Gastroesophageal sphincter (tissue), 4 donors: Measurements from ENCODE around the gene CADM1. TPM values are rescaled to one million over a fixed set of nuclear protein-coding genes. Genes with fewer than 3 reads are reported as not detected.
A peak's percentile ranks its signal among the peaks of the same experiment; 100 is the strongest.

Experiments
- ATAC-seq: fragments of 150-250 bp; one replicate; pipeline ENCODE4 v1.9.1; 2016; ENCODE audit warnings: mild to moderate bottlenecking, moderate library complexity
- H3K27ac ChIP-seq, 4 donors: fragments of 200-600 bp; sonication (generic) in 3 of 4; 1 replicate in 3 of 4; 2 replicates in 1 of 4; pipeline ENCODE4 v1.5.1; 2016 to 2019
- H3K27me3 ChIP-seq: fragments of 200-600 bp; sonication (generic); one replicate; pipeline ENCODE4 v1.5.1; 2019
- H3K36me3 ChIP-seq, 2 donors: fragments of 200-600 bp; sonication (generic); one replicate each; pipeline ENCODE4 v1.5.1; 2019; ENCODE audit warnings: control low read depth in 1 of 2
- H3K4me1 ChIP-seq, 3 donors: fragments of 200-600 bp; sonication (generic); 1 replicate in 2 of 3; 2 replicates in 1 of 3; pipeline ENCODE4 v1.5.1; 2016 to 2019; ENCODE audit warnings: control low read depth in 2 of 3
- H3K4me3 ChIP-seq, 2 donors: fragments of 200-600 bp; sonication (generic); one replicate each; pipeline ENCODE4 v1.5.1; 2019; ENCODE audit warnings: mild to moderate bottlenecking in 1 of 2, moderate library complexity in 1 of 2
- H3K9me3 ChIP-seq, 3 donors: fragments of 200-600 bp; sonication (generic); one replicate each; pipeline ENCODE4 v1.5.1; 2017 to 2019; ENCODE audit warnings: control low read depth in 2 of 3
- EP300 ChIP-seq: sonication (generic); formaldehyde crosslinking; IDR thresholded peaks from one replicate; pipeline ENCODE4 v1.6.1; 2017; ENCODE audit warnings: antibody characterized with exemption, mild to moderate bottlenecking
- POLR2A ChIP-seq, 2 donors: fragments of 450-650 bp; IDR thresholded peaks; one replicate each; pipeline ENCODE4 v1.6.1; 2017; ENCODE audit warnings: antibody characterized with exemption in 2 of 2, mild to moderate bottlenecking in 2 of 2, moderate library complexity in 1 of 2
- POLR2AphosphoS5 ChIP-seq: sonication (generic); formaldehyde crosslinking; IDR thresholded peaks from one replicate; pipeline ENCODE4 v1.6.1; 2017; ENCODE audit warnings: antibody characterized with exemption
- WGBS, 2 donors: methylation state at CpG; one replicate each; pipeline ENCODE4 v1.1.5; 2018; ENCODE audit warnings: low coverage in 1 of 2; 5-methylcytosine and 5-hydroxymethylcytosine counted together
- total RNA-seq, 4 donors: library from RNA; depleted of rRNA; stranded (reverse); fragments of >200 nt; gene quantifications; one replicate each; pipeline ENCODE4 v1.1.0, GENCODE V29; 2016
- TF ChIP-seq, protein P1 (sequence below), 4 experiments: fragments of 200-600 bp in 2 of 4; fragments of 450-650 bp in 2 of 4; sonication (generic) in 1 of 4; IDR thresholded peaks; one replicate each; pipeline ENCODE4 v1.5.1; 2017 to 2019; ENCODE audit warnings: antibody characterized with exemption in 4 of 4, mild to moderate bottlenecking in 2 of 4, moderate library complexity in 2 of 4

The CADM1 gene
- total RNA-seq, 4 donors from 2014 or later = 10.4 to 23.5 (median 17.1) TPM

DNA sequence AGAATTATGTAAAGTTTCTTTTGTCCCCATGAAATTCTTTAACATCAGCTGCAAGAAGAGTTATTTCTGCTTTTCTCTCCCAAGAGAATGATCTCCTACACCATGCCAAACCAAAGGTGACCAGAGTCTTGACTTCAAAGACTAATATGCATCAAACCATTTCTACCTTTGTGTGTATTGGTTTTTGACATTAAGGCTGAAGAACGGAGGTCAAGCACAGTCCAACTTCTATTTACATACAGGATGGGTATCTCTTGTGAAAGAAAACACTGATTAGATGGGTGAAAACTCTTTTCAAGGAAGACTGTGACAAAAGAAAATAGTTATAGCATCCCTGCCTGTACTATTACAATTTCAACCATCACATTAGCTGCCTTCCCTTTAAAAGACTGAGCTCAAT is 256.3 kb downstream of the CADM1 start:
- H3K9me3 ChIP-seq = no peaks in the 10 kb centered on the region
- H3K27ac ChIP-seq = no peak overlapping the region
- no peaks in the 10 kb centered on the region for H3K36me3 ChIP-seq
- no peak for ATAC-seq
- TF ChIP-seq POLR2A (IDR thresholded peaks at IDR 0.05) (no peak), POLR2AphosphoS5 (no peak), EP300 (no peak)
- TF ChIP-seq, protein P1, sequence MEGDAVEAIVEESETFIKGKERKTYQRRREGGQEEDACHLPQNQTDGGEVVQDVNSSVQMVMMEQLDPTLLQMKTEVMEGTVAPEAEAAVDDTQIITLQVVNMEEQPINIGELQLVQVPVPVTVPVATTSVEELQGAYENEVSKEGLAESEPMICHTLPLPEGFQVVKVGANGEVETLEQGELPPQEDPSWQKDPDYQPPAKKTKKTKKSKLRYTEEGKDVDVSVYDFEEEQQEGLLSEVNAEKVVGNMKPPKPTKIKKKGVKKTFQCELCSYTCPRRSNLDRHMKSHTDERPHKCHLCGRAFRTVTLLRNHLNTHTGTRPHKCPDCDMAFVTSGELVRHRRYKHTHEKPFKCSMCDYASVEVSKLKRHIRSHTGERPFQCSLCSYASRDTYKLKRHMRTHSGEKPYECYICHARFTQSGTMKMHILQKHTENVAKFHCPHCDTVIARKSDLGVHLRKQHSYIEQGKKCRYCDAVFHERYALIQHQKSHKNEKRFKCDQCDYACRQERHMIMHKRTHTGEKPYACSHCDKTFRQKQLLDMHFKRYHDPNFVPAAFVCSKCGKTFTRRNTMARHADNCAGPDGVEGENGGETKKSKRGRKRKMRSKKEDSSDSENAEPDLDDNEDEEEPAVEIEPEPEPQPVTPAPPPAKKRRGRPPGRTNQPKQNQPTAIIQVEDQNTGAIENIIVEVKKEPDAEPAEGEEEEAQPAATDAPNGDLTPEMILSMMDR (IDR thresholded peaks at IDR 0.05) = no peak
- no peaks in the 10 kb centered on the region for H3K4me1 ChIP-seq
- H3K27me3 ChIP-seq = no peaks in the 10 kb centered on the region
- WGBS, 2 donors = 73 to 80% methylated on average over 1 of the region's 1 CpG
- no peak overlapping the region for H3K4me3 ChIP-seq

DNA sequence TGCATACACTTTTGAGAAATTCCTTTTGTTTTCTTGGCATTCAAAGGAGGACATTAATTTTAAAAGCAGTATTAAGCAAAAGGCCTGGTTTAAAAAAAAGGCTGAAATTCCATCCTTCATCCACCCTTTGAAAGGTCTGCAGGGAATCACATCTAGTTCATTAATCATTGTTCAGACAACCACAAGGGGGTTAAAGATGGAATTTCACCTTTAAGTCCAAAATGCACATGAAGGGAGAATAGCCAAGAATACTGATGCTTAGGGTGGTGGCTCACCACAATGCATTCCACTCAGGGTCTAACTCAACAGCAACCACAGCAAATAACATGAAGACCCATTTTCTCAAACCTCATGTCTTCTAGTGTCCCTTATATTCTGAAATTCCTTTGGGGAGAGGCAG is 256.9 kb downstream of the CADM1 start:
- no peaks in the 10 kb centered on the region for H3K36me3 ChIP-seq
- H3K27me3 ChIP-seq = no peaks in the 10 kb centered on the region
- H3K27ac ChIP-seq = no peak overlapping the region
- TF ChIP-seq POLR2AphosphoS5 (no peak), POLR2A (IDR thresholded peaks at IDR 0.05) (no peak), EP300 (no peak)
- TF ChIP-seq, protein P1 (IDR thresholded peaks at IDR 0.05) = no peak
- H3K4me1 ChIP-seq = peaks cover 0 to 4% (median 0%) of the 10 kb centered on the region in 3 donors
- ATAC-seq = no peak
- no peak overlapping the region for H3K4me3 ChIP-seq
- no peaks in the 10 kb centered on the region for H3K9me3 ChIP-seq

DNA sequence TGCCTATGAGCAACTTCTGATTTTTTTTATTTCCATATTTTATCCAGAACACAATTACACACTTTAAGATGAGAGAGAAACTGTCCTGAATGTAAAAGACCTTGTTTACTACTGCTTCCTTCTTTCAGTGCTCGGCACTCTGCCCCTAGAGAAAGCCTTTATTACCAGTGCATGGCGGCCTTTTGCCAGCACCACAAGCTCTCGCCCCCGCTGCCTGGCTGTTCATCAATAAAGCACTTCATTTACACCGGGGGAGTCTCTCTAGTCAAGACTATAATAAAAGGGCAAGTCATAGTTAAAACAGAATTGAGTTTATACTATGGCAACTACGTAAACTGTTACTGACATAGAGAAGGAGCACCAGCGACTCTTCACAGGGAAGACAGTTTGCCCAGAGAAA is 259.5 kb downstream of the CADM1 start:
- Histone ChIP-seq H3K36me3 (no peaks in the 10 kb centered on the region), H3K27me3 (no peaks in the 10 kb centered on the region), H3K9me3 (no peaks in the 10 kb centered on the region), H3K4me1 (peaks cover 0 to 4% (median 0%) of the 10 kb centered on the region in 3 donors), H3K4me3 (no peak overlapping the region), H3K27ac (peak overlapping the region in 1 of 4 donors; percentile 35)
- TF ChIP-seq EP300 (no peak), POLR2A (IDR thresholded peaks at IDR 0.05) (no peak), POLR2AphosphoS5 (no peak)
- TF ChIP-seq, protein P1 (IDR thresholded peaks at IDR 0.05) = no peak
- WGBS, 2 donors = 23 to 75% methylated on average over 4 to 7 of the region's 7 CpGs
- no peak for ATAC-seq

DNA sequence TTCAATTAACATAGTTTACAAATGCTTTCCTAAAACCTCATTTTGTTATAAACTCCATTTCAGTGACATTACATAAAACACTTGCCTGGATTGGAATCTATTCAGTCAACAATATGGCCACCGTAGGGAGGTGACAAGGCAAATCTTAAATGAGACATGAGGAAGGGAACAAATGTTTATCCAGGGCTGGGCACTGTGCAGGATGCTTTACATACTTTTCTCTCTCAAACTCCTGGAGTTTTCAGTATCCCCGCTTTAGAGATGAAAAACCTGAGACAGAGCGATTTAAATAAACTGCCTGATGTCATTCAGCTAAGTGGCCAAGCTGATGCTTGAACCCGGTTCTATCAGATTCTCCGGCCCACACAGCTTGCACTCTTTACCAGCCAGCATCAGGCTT is 259.9 kb downstream of the CADM1 start:
- WGBS, 2 donors = 55% methylated on average over 5 of the region's 5 CpGs; no CpG with 5 or more reads in 1 of the 2 donors
- H3K27ac ChIP-seq = peak overlapping the region in 1 of 4 donors; percentile 35

DNA sequence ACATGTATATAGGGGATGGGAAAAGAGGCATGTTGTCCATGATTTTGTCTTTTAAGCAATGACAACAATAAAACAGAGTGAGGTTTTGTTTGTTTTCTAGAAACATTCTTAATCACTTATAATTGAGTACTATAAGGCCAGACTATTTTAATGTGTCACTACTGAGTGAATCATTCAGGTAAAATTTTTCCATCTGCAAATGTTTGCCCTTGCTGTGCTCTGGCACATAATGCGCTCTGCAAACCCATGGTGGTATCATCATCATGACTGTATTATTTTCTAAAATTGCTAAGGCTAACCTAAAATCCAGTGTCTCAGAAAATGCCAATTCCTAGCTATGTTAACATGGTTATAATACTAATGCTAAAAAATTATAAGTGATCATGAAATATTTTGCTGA is 261.2 kb downstream of the CADM1 start:
- TF ChIP-seq, protein P1 (IDR thresholded peaks at IDR 0.05) = no peak
- TF ChIP-seq POLR2A (IDR thresholded peaks at IDR 0.05) (no peak), POLR2AphosphoS5 (no peak), EP300 (no peak)
- Histone ChIP-seq H3K36me3 (no peaks in the 10 kb centered on the region), H3K27me3 (no peaks in the 10 kb centered on the region), H3K4me3 (no peak overlapping the region), H3K27ac (no peak overlapping the region), H3K9me3 (no peaks in the 10 kb centered on the region), H3K4me1 (peaks cover 0 to 4% (median 0%) of the 10 kb centered on the region in 3 donors)
- no peak for ATAC-seq
- WGBS, 2 donors = 83 to 100% methylated on average over 1 of the region's 1 CpG

More for the DNA sequence above, 259.9 kb downstream of the CADM1 start:
- no peak for ATAC-seq
- peaks cover 0 to 4% (median 0%) of the 10 kb centered on the region in 3 donors for H3K4me1 ChIP-seq
- no peak overlapping the region for H3K4me3 ChIP-seq
- H3K36me3 ChIP-seq = no peaks in the 10 kb centered on the region
- H3K9me3 ChIP-seq = no peaks in the 10 kb centered on the region
- H3K27me3 ChIP-seq = no peaks in the 10 kb centered on the region
- TF ChIP-seq, protein P1 (IDR thresholded peaks at IDR 0.05) = no peak
- no peak for TF ChIP-seq EP300
- TF ChIP-seq POLR2AphosphoS5 = no peak
- no peak for TF ChIP-seq POLR2A (IDR thresholded peaks at IDR 0.05)
